T47D (cell line): ENCODE measurements around the gene SLC27A1.
"Not testable (repeated sequence)": the region's sequence is repeated elsewhere in the genome, so short reads cannot be mapped to it uniquely, and the experiment has no call there.

Experiments used
- DNase-seq, 2 experiments: peaks; one replicate each; pipeline versions ENCODE4 v3.0.0 to v3.0.0-alpha.2; 2011 to 2012; ENCODE audit warnings: low read depth in 1 of 2, low spot score in 1 of 2
- JUND ChIP-seq: IDR thresholded peaks from 2 replicates; pipeline ENCODE4 v1.6.1; 2012; ENCODE audit warnings: low read depth
- in situ Hi-C: cut with HindIII; loops from 2 replicates; pipeline ENCODE4 v1.10.0; 2016; ENCODE audit warnings: low sequenced_read_pairs, low pct_unique_long_range_greater_than_20kb

Gene SLC27A1

DNA sequence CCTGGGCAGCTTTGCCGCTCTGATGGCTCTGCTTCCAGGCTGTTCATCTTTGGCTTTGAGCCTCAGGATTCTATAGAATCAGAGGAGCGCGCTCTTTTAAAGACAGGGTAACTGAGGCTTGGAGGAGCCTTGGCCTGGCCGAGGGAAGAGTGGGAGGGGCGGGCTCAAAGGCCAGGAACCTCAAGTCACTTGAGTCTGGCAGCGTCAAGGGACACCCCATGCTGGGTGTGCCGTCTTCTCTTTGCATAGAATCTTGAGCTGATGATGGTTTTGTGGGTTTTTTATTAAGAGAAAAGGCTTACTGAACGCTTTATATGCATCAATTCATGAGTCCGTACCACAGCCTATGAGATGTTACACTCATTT, 42.2 kb downstream of the SLC27A1 start:
- in situ Hi-C loops: no loop called here
- DNase-seq: no peak
- TF ChIP-seq JUND: no peak

DNA sequence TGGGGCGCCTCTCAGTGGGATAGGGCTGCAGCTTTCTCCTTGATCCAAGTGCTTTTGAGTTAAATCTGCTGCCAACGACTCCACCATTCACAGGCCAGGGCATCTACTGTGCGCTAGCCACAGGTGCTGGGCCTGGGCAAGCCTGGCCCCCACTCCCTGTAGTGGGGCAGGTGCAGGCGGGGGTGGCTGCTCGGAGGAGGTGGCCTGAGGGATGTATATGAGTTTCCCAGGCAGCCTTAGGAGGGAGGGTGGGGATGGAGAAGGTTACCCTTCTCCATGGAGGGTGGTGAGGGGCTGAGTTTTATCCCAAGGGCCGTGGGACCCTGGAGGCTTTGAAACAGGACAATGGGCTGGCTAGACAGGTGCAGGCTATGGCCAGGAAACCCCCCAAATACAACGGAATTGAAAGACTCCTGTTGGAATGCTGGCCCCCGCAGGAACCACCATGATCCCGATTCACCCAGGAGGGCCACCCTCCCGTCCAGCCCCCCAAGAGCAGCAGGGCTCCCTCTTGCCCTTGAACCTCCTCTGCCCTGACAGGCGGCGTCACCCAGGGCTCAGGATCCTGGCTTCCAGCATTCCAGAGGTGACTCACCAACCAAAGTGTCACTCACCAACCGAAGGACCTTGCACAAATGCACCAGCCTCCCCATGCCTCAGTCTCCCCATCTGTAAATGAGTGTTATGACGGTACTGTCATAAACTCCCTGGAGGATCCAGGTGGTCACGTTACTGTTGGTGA, 45.3 kb downstream of the SLC27A1 start:
- no peak for DNase-seq
- no peak for TF ChIP-seq JUND
- in situ Hi-C loops: no loop called here

DNA sequence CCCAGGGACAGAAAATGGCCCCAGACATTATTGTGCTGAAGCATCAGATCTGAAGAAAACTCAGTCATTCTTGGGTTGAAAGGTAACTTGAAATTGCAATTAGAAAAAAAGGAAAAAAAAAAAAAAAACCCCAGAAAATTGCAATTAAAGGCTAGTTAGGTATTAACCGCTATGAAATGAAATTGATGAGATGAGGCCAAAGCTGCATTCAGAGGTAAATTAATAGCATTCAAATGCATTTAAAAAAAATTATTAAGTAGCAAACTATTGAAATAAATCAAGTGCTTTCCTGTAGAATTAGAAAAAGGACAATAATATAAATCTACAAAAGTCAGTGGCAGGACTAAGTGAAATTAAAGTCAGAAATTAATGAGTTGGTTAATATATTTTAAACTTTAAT, 47.6 kb downstream of the SLC27A1 start:
- in situ Hi-C loops: no loop called here
- no peak for DNase-seq
- no peak for TF ChIP-seq JUND

DNA sequence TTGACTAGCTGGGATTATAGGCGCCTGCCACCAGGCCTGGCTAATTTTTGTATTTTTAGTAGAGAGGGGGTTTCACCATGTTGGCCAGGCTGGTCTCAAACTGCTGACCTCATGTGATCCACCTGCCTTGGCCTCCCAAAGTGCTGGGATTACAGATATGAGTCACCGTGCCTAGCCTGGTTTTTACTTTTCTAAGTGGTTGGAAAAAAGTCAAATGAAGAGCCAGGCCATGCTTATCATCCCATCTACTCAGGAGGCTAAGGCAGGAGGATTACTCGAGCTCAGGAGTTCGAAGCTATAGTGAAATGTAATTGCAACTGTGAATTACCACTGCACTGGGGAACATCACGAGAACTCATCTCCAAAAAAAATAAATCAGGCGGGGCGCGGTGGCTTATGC, 48.3 kb downstream of the SLC27A1 start:
- in situ Hi-C loops, DNase-seq: not testable (repeated sequence)

DNA sequence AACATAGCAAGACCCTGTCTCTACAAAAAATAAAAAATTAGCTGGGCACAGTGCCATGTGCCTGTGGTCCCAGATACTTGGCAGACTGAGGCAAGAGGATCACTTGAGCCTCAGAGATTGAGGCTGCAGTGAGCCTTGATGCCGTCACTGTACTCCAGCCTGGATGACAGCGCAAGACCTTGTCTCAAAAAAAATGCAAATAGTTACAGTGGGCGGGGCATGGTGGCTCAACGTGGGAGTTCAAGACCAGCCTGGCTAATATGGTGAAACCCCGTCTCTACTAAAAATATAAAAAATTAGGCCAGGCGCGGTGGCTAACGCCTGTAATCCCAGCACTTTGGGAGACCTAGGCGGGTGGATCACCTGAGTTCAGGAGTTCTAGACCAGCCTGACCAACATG, 49.6 kb downstream of the SLC27A1 start:
- in situ Hi-C loops: no loop called here
- no peak for DNase-seq
- TF ChIP-seq JUND: no peak

DNA sequence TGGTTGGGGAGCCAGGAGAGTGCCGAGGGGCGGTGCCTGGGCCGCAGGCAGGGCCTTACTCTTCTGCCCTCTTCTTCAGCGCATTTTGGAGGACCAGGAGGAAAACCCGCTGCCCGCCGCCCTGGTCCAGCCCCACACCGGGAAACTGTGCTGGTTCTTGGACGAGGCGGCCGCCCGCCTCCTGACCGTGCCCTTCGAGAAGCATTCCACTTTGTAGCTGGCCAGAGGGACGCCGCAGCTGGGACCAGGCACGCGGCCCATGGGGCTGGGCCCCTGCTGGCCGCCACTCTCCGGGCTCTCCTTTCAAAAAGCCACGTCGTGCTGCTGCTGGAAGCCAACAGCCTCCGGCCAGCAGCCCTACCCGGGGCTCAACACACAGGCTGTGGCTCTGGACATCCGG, 50.5 kb downstream of the SLC27A1 start:
- TF ChIP-seq JUND: no peak
- no peak for DNase-seq
- in situ Hi-C loops: no loop called here

DNA sequence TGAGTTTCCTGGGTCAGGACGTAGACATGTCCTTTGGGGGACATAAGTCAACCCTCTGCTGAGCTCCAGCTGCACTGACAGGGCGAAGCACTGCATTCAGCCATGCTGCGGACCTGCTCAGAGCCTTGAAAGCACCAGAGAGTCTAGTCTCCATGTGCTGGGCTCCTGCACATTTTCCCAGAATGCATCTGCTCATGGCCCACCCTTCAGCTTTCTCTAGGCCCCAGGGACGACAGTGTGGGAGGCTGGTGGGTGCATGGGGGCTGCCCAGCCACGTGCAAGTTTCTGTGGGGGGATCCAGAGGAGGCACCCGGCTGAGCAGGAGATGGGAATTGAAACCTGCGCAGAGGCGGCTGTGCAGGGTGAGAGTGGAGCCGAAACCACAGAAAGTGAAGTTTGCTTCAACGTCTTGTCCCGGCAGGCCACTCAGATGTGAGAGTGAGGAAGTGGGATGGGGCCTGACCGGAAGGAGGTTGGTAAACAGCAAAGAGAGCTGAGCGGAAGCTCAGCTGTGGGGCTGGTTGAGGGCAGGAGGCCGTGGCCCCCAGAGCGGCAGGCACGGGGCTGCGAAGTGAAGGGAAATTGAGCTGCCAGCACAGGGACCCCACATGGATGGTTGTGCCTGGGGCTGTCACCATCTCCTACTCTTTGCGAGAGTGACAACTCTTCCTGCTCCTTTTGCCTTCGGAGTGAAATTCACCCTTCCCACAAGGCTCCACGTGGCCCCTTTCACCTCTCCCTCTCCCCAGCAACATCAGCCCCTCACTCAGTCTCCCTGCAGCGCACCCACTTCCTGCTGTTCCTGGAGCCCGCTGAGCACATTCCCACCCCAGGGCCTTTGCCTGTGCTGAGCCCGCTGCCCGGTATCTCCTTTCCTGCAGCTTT, 52.9 kb downstream of the SLC27A1 start:
- in situ Hi-C loops: no loop called here
- TF ChIP-seq JUND: no peak
- DNase-seq: no peak

DNA sequence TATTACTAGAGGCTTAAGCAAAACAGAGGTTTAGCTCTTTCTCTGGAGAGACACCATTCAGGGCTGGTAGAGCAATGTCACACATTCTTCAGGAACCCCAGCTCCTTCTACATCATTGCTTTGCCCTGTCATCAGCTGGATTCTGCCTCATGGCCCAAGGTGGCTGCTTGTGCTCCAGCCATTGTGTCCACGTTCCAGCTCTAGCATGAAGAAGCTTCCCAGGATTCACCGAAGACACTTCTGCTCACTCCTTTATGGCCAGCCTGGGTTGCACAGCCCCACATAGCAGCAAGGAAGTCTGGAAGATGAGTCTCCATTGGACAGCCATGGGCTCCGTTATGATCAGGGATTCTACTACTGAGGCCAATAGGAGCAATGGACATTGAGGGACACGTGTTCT, 54.3 kb downstream of the SLC27A1 start:
- in situ Hi-C loops: no loop called here
- no peak for DNase-seq
- TF ChIP-seq JUND: no peak

DNA sequence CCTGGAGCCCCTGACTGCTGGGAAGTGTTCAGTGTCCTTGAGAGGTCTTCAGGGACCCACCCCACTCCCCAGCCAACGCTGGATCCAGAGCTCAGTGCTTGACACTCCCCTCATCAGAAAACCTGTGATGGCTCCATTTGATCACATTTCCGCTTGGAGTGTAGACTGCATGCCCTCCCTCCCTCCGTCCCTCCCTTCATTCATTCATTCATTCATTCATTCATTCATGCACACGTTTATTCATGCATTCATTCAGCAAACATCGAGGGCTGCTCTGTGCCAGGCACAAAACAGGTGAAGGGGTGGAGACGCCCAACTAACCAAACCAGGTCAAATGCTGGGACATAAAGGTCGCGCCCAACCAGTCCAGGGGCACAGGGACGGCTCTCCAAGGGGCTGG, 54.8 kb downstream of the SLC27A1 start:
- DNase-seq: no peak
- TF ChIP-seq JUND: no peak
- in situ Hi-C loops: no loop called here

DNA sequence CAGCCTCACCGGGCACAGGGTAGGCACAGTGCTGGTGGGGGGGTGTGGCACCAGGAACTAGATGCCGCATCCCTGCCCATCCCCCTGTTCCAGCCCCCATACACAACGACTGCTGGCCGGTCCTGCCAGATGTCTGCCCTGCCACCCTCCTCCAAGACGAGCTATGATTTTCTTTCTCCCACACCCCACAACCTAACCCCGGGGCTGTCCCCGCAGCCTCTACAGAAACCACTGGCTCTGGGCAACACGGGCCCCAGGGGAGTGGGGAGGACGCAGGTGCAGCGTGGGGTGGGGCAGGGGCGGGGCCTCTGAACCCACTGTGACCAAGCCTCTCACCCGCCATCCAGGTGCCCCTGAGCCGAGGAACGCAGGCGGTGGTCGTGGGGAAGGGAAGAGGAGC, 56.6 kb downstream of the SLC27A1 start:
- TF ChIP-seq JUND: no peak
- no peak for DNase-seq
- in situ Hi-C loops: no loop called here

DNA sequence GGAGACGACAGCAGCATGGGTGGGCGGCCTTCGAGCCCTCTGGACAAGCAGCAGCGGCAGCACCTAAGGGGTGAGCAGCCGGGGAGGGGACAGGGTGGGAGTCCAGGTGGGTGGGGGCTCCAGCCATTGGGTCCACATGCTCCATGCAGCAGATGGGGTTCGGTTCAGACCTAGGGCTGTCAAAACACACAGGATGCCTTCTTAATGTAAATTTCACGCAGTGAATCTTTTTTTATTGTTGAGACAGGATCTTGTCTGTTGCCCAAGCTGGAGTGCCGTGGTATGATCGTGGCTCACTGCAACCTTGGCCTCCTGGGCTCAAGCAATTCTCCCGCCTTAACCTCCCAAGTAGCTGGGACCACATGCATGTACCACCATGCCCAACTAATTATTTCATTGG, 57.0 kb downstream of the SLC27A1 start:
- in situ Hi-C loops: no loop called here
- DNase-seq: no peak

DNA sequence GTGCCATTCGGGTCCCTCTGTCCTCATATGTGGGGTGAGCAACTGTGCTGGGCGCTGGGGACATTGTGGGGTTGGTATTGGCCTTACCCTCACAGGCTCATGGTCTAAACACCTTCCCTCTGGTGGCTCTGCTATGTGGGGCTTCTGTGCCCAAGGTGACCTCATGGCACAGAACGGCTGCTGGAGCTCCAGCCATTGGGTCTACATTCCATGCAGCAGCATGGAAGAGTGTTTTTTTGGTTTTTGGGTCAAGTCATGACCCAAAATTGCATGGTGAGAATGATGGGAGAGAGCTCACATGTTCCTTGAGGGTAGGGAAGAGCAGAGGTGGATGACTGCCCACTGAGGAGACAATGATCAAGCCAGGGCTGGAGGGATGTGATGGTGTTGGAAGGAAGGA, 58.3 kb downstream of the SLC27A1 start:
- no peak for DNase-seq
- TF ChIP-seq JUND: no peak
- in situ Hi-C loops: no loop called here

More for the DNA sequence above, 57.0 kb downstream of the SLC27A1 start:
- no peak for TF ChIP-seq JUND
